Mesenchymal stem cell (in vitro differentiated cells and primary cell): Measurements from ENCODE around the gene TMEM253. TPM values are rescaled to one million over a fixed set of nuclear protein-coding genes. Genes with fewer than 3 reads are reported as not detected.

Experiments used
- DNase-seq: peaks from one replicate; pipeline ENCODE4 v3.0.0-alpha.2; 2013
- H2AFZ ChIP-seq: one replicate; pipeline ENCODE4 v1.6.1; 2013; ENCODE audit warnings: low read depth, mild to moderate bottlenecking, control low read depth, inconsistent platforms, low read length, moderate library complexity
- H2AK5ac ChIP-seq: 2 replicates; pipeline ENCODE4 v1.6.1; 2013; ENCODE audit warnings: low read length, moderate library complexity, mild to moderate bottlenecking, inconsistent platforms; ENCODE audit not compliant: severe bottlenecking
- H2BK120ac ChIP-seq: one replicate; pipeline ENCODE4 v1.6.1; 2013; ENCODE audit warnings: low read depth, mild to moderate bottlenecking, inconsistent platforms, low read length, moderate library complexity
- H2BK12ac ChIP-seq, 2 experiments: one replicate each; pipeline ENCODE4 v1.6.1; 2013; ENCODE audit warnings: inconsistent platforms in 2 of 2, low read length in 2 of 2, mild to moderate bottlenecking in 2 of 2, moderate library complexity in 2 of 2, control low read depth in 1 of 2
- H2BK15ac ChIP-seq: one replicate; pipeline ENCODE4 v1.6.1; 2013; ENCODE audit warnings: mild to moderate bottlenecking, low read depth, inconsistent platforms; ENCODE audit not compliant: poor library complexity, severe bottlenecking
- H2BK5ac ChIP-seq: 2 replicates; pipeline ENCODE4 v1.6.1; 2013; ENCODE audit warnings: low read depth, mild to moderate bottlenecking, low read length, control low read depth, inconsistent platforms; ENCODE audit not compliant: poor library complexity, severe bottlenecking
- H3K14ac ChIP-seq, 2 experiments: one replicate each; pipeline ENCODE4 v1.6.1; 2013; ENCODE audit warnings: inconsistent platforms in 2 of 2, low read length in 2 of 2, control low read depth in 1 of 2, mild to moderate bottlenecking in 1 of 2, moderate library complexity in 1 of 2
- H3K18ac ChIP-seq, 2 experiments: one replicate each; pipeline ENCODE4 v1.6.1; 2013; ENCODE audit warnings: inconsistent platforms in 2 of 2, low read length in 2 of 2, control low read depth in 1 of 2, low read depth in 1 of 2, mild to moderate bottlenecking in 1 of 2
- H3K23ac ChIP-seq, 2 experiments: one replicate each; pipeline ENCODE4 v1.6.1; 2013; ENCODE audit warnings: inconsistent platforms in 2 of 2, low read length in 2 of 2, mild to moderate bottlenecking in 2 of 2, moderate library complexity in 2 of 2, control low read depth in 1 of 2
- H3K27ac ChIP-seq: 2 replicates; pipeline ENCODE4 v1.5.1; 2013; ENCODE audit warnings: mild to moderate bottlenecking, moderate library complexity, low read length, control low read depth, inconsistent platforms; ENCODE audit not compliant: poor library complexity, severe bottlenecking
- H3K27me3 ChIP-seq, 2 experiments: 2 replicates each; pipeline versions ENCODE4 v1.6.1 to v1.7.0; 2013; ENCODE audit warnings: low read length in 2 of 2, mild to moderate bottlenecking in 2 of 2, moderate library complexity in 2 of 2, control low read depth in 1 of 2, inconsistent platforms in 1 of 2; ENCODE audit not compliant: control insufficient read depth in 1 of 2, insufficient read depth in 1 of 2
- H3K36me3 ChIP-seq, 2 experiments: 2 replicates each; pipeline versions ENCODE4 v1.6.1 to v1.7.0; 2013; ENCODE audit warnings: low read length in 2 of 2, control low read depth in 1 of 2, inconsistent platforms in 1 of 2, low read depth in 1 of 2, mild to moderate bottlenecking in 1 of 2; ENCODE audit not compliant: insufficient read depth in 2 of 2, control insufficient read depth in 1 of 2
- H3K4ac ChIP-seq, 2 experiments: one replicate each; pipeline ENCODE4 v1.6.1; 2013; ENCODE audit warnings: inconsistent platforms in 2 of 2, low read length in 2 of 2, mild to moderate bottlenecking in 2 of 2, moderate library complexity in 2 of 2, control low read depth in 1 of 2, low read depth in 1 of 2
- H3K4me1 ChIP-seq: 2 replicates; pipeline ENCODE4 v1.6.1; 2013; ENCODE audit warnings: low read depth, low read length, control low read depth; ENCODE audit not compliant: control insufficient read depth, insufficient read depth
- H3K4me2 ChIP-seq: 2 replicates; pipeline ENCODE4 v1.6.1; 2013; ENCODE audit warnings: low read length, mild to moderate bottlenecking, inconsistent platforms; ENCODE audit not compliant: poor library complexity, severe bottlenecking
- H3K4me3 ChIP-seq, 2 experiments: 2 replicates each; pipeline versions ENCODE4 v1.5.1 to v1.7.0; 2013; ENCODE audit warnings: low read length in 2 of 2, mild to moderate bottlenecking in 2 of 2, control low read depth in 1 of 2, low read depth in 1 of 2; ENCODE audit not compliant: insufficient read depth in 1 of 2
- H3K79me1 ChIP-seq: replicated peaks from 2 replicates; pipeline ENCODE4 v1.6.1; 2013; ENCODE audit warnings: mild to moderate bottlenecking, control low read depth, low read length, inconsistent platforms; ENCODE audit not compliant: poor library complexity, severe bottlenecking
- H3K9ac ChIP-seq: 2 replicates; pipeline ENCODE4 v1.7.0; 2013; ENCODE audit warnings: mild to moderate bottlenecking, low read length, moderate library complexity
- H3K9me3 ChIP-seq: 2 replicates; pipeline ENCODE4 v1.7.0; 2013; ENCODE audit warnings: mild to moderate bottlenecking, low read length; ENCODE audit not compliant: control insufficient read depth
- H4K8ac ChIP-seq: one replicate; pipeline ENCODE4 v1.6.1; 2013; ENCODE audit warnings: inconsistent platforms, mild to moderate bottlenecking, low read length, moderate library complexity
- H4K91ac ChIP-seq: one replicate; pipeline ENCODE4 v1.6.1; 2013; ENCODE audit warnings: mild to moderate bottlenecking, low read length, inconsistent platforms
- WGBS: methylation state at CpG from one replicate; pipeline ENCODE4 v1.1.7; 2013; ENCODE audit warnings: mixed read lengths; 5-methylcytosine and 5-hydroxymethylcytosine counted together
- polyA plus RNA-seq, 2 experiments: library from polyadenylated mRNA; stranded (reverse); fragments of 200-250 nt; gene quantifications; one replicate each; pipeline ENCODE4 v1.2.3, GENCODE V29; 2013

The TMEM253 gene
- 0.46 TPM for polyA plus RNA-seq (2013, experiment 1 of 2)
- 0.40 TPM for polyA plus RNA-seq (2013, experiment 2 of 2)

DNA sequence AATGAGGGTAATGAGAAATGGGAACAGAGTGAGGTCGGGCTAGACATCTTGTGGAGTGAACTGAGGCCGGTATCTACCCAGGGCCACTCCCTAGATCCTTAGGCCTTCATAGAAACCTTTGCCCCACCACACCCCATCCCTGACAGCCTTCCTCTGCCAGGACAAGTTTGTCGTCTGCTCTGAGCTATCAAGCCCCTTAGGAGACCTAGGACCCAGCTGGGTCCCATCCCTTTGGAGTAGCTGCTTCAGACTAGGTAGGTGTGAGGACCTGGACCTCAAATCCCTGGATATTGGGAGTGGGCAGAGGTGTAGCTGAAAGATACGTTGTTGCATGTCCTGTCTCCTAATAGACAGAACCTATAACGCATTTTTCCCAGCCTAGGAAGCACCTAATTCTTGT is at the start of gene TMEM253:
TSS of gene TMEM253 (plus strand) at position 136 of the 400 bp plus-strand sequence. CDS start 278 bp downstream, outside the sequence.
- 92% methylated on average over 5 of the region's 5 CpGs for WGBS
- no peak within 1 kb of the TSS for H2BK12ac ChIP-seq
- H4K8ac ChIP-seq: no peak within 1 kb of the TSS
- H3K9ac ChIP-seq: peak within 1 kb of the TSS; percentile 92
- H3K18ac ChIP-seq: no peak within 1 kb of the TSS
- no peak for DNase-seq
- peak within 1 kb of the TSS; percentile 9 for H2AK5ac ChIP-seq
- H3K36me3 ChIP-seq: no peaks in the 10 kb centered on the region
- peaks cover 12% of the 10 kb centered on the region for H3K79me1 ChIP-seq
- no peak within 1 kb of the TSS for H2BK15ac ChIP-seq
- no peak within 1 kb of the TSS for H2AFZ ChIP-seq
- H3K4me1 ChIP-seq: peaks cover 21% of the 10 kb centered on the region
- H2BK5ac ChIP-seq: no peak within 1 kb of the TSS
- no peak within 1 kb of the TSS for H3K23ac ChIP-seq
- H2BK120ac ChIP-seq: no peak within 1 kb of the TSS
- H3K9me3 ChIP-seq: no peaks in the 10 kb centered on the region
- no peak within 1 kb of the TSS for H3K4me3 ChIP-seq
- no peaks in the 10 kb centered on the region for H3K27me3 ChIP-seq
- H3K27ac ChIP-seq: no peak within 1 kb of the TSS
- no peak within 1 kb of the TSS for H3K14ac ChIP-seq
- no peak within 1 kb of the TSS for H3K4me2 ChIP-seq
- H4K91ac ChIP-seq: no peak within 1 kb of the TSS
- no peak within 1 kb of the TSS for H3K4ac ChIP-seq

DNA sequence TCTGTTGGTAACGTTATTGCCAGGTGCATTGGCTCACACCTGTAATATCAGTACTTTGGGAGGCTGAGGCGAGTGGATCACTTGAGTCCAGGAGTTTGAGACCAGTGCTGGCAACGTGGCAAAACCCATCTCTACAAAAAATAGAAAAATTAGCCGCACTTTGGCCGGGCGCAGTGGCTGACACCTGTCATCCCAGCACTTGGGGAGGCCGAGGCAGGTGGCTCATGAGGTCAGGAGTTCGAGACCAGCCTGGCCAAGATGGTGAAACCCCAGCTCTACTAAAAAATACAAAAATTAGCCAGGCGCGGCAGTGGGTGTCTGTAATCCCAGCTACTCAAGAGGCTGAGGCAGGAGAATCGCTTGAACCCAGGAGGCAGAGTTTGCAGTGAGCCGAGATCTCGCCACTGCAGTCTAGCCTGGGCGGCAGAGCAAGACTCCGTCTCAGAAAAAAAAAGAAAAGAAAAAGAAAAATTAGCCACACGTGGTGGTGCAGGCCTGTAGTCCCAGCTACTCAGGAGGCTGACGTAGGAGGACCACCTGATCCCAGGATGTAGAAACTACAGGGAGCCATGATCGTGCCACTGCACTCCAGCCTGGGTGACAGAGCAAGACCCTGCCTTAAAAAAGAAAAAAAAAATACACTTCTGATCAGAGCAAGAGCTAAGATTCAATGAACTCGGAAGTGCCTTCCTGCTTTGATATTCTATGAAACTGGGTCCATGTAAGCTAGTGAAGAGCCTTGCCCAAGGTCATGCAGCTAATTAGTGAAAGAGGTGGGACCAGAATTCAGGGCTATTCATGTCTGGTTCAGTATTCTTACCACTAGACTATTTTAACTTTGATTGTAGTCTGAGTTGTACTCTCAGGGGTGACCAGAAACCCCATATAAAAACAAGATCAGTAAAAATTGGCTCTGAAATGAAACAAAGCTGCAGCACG is 47.4 kb upstream of the TMEM253 start:
- peaks cover 12% of the 10 kb centered on the region for H3K4me1 ChIP-seq
- H3K4ac ChIP-seq: no peak overlapping the region
- no peak for DNase-seq
- WGBS: 90% methylated on average over 20 of the region's 20 CpGs
- no peak overlapping the region for H3K9ac ChIP-seq
- no peak overlapping the region for H2AFZ ChIP-seq
- H3K14ac ChIP-seq: no peak overlapping the region
- H4K8ac ChIP-seq: no peak overlapping the region
- no peaks in the 10 kb centered on the region for H3K36me3 ChIP-seq
- no peak overlapping the region for H2AK5ac ChIP-seq
- no peak overlapping the region for H3K23ac ChIP-seq
- H2BK5ac ChIP-seq: no peak overlapping the region
- no peaks in the 10 kb centered on the region for H3K79me1 ChIP-seq
- no peak overlapping the region for H3K4me3 ChIP-seq
- no peak overlapping the region for H3K18ac ChIP-seq
- no peak overlapping the region for H2BK12ac ChIP-seq
- no peak overlapping the region for H4K91ac ChIP-seq
- no peak overlapping the region for H2BK15ac ChIP-seq
- no peaks in the 10 kb centered on the region for H3K9me3 ChIP-seq
- H3K27ac ChIP-seq: no peak overlapping the region
- H3K27me3 ChIP-seq: no peaks in the 10 kb centered on the region
- no peak overlapping the region for H2BK120ac ChIP-seq
- no peak overlapping the region for H3K4me2 ChIP-seq

DNA sequence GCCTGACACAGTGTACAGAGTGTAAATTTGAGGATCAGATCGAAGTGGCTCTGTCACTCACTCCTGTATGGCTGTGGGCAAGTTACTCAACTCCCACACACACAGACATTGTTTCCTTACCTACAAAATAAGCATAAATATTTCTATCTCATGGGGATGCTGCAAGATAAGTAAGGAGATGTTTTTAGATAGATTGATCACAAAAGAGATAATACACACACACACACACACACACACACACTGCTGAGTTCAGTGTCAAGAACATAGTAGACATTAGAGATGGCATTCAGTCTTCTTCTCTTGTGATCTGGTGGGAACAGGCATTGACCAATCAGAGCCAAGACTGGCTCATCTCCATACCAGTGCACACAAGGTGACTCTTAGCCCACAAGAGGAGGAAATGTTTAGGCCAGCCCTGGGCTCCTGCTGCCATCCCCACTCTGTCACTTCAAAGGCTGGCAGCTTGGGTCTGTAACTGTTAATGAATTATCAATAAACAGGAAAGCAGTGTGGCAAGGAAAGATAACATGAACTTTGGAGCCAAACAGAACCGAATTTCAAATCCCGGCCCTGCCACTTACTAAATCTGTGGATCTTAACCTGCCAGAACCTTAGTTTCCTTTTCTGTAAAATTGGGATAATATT is 46.6 kb upstream of the TMEM253 start:
- Histone ChIP-seq H3K18ac (no peak overlapping the region), H3K9me3 (no peaks in the 10 kb centered on the region), H3K4ac (no peak overlapping the region), H3K14ac (no peak overlapping the region), H3K27ac (no peak overlapping the region), H3K27me3 (no peaks in the 10 kb centered on the region), H3K36me3 (no peaks in the 10 kb centered on the region), H3K4me1 (peaks cover 12% of the 10 kb centered on the region), H2BK12ac (no peak overlapping the region), H2BK5ac (no peak overlapping the region), H2BK15ac (no peak overlapping the region), H2AK5ac (no peak overlapping the region), H2BK120ac (no peak overlapping the region), H3K79me1 (no peaks in the 10 kb centered on the region), H2AFZ (no peak overlapping the region), H3K23ac (no peak overlapping the region), H3K4me3 (no peak overlapping the region), H3K9ac (no peak overlapping the region), H4K8ac (no peak overlapping the region), H3K4me2 (no peak overlapping the region), H4K91ac (no peak overlapping the region)
- 83% methylated on average over 3 of the region's 3 CpGs for WGBS
- no peak for DNase-seq

DNA sequence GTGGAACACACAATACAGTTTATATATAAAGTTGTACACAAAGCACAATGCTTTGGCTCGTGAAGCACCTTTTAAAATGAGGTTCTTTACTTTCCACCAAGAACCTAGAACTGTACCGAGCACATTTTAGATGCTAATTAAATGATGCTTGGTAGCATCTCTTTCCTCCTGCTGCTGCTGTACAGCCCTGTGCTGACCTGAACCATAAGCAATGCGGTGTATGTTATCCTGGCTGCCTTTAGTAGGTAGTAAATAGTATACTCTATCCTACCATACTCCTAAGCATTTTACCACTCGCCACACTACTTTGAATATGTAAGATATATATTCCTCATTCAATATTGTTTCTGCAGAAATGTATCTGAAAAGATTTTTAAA is 46.1 kb upstream of the TMEM253 start:
- Histone ChIP-seq H3K27ac (no peak overlapping the region), H3K79me1 (no peaks in the 10 kb centered on the region), H2AFZ (no peak overlapping the region), H4K91ac (no peak overlapping the region), H3K23ac (no peak overlapping the region), H3K14ac (no peak overlapping the region), H3K18ac (no peak overlapping the region), H3K4me2 (no peak overlapping the region), H2BK120ac (no peak overlapping the region), H3K9ac (no peak overlapping the region), H2BK5ac (no peak overlapping the region), H4K8ac (no peak overlapping the region), H2BK15ac (no peak overlapping the region), H3K27me3 (no peaks in the 10 kb centered on the region), H2AK5ac (no peak overlapping the region), H3K9me3 (no peaks in the 10 kb centered on the region), H3K4me3 (no peak overlapping the region), H2BK12ac (no peak overlapping the region), H3K4me1 (peaks cover 12% of the 10 kb centered on the region), H3K36me3 (no peaks in the 10 kb centered on the region), H3K4ac (no peak overlapping the region)
- 100% methylated on average over 2 of the region's 4 CpGs for WGBS
- DNase-seq: no peak
